ENCODE data around the gene CORO1C.
"Not testable (repeated sequence)": the region's sequence is repeated elsewhere in the genome, so short reads cannot be mapped to it uniquely, and the experiment has no call there.

Gene CORO1C

DNA sequence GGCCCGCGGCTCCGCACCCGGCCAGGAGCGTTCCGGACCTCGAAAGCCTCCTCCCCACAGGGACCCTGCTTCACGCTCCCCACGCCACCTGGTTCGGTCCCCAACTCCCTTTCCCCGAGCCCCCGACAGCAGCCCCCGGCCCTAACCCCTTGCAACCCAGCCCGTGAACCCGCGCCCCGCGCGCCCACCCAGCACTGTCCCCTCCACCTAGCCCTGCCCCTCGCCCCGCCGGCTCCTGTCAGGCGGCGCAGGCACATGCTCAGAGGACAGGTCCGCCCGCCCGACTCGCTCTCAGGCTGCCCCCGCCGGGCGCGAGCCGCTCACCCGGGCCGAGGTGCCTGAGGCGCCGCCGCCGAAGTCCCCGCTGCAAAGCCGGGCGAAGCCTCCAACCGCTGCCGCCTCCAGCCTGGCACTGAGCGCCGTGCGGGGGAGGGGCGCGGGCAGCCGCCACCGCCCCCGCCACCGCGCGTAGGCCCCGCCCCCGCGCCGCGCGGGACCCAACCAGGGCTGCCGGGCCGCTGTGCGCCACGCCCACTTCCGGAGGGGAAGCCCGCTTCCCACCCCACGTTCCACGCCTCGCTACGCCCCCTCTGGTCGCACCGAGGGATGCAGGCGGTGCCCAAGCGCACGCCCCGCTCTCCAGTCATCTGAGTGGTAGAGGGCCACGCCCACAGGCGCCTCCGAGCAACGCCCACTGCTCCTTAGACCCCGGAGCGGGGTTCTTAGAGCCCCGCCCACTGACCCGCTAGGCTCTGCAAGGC, at the start of gene CORO1C:
Gene CORO1C, minus strand, starts transcription at position 414 of the 761 bp plus-strand sequence. CDS start 30,200 bp downstream, outside the sequence.
- peak; percentile 97 for DNase-seq

DNA sequence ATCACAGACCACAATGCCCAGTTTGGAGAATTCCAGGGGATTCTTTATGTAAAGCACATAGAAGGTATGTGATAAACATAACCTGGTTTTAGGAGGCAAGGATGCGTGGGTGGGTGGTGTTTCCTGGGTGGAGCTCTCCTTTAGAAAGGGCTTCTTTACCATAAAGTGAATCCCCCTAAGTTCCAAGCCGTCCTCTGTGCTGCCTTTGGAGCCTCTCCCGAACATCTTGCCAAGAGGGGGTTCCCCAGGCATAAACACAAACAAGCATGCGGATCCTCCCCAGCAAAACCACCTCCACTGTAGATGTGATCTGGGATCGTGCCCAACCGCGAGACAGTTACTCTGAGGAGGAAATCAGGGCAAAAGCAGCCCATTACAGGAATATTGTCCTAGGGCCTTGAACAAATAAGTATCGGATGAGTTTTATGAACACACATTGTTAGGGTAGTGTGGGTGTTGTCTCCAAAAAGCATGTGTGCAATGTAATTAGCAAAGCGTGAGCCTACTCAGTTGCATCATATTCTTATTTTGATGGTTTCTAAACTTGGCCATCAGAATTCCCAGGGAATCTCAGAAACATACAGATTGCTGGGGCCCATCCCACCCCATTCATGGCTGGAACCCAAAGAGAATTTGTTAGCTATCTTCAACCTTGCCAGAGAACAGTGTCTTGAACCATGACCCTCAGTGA, 48.8 kb upstream of the CORO1C start:
- no peak for DNase-seq

DNA sequence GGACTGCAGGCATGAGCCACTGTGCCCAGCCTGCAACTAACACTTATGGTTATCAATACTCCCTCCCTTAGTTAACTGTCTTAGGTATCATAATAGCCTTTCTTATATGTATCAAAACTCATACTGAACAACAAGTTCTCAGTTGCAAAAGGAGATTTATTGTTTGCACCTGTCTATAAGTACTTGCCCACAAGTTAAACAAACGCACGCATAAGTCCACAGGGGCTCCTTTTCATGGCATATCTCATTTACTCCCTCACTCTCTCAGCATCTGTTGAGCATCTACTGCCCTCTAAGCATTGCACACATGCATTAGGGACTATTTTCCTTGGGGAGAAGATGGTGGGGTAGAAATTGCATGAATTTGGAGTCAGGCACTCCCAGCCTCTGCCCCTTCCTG, 46.7 kb upstream of the CORO1C start:
- DNase-seq: no peak

DNA sequence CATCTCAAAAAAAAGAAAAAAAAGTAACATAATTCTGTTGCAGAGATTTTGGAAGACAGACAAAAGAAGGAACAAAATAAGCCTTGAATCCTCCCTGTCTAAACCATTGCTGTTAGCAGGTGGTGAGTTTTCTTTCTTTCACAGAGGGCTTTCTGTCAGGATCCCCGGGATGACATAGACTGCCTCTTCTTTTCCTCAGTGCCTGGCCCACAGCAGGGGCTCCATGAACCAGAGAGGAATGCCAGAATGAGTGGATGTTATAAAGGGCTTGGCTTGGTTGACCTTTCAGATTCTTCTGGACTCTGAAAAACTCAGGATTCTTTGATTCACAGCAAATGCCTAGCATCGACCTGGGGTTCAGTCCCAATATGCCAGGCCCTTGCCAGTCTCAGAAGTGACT, 45.8 kb upstream of the CORO1C start:
- no peak for DNase-seq

DNA sequence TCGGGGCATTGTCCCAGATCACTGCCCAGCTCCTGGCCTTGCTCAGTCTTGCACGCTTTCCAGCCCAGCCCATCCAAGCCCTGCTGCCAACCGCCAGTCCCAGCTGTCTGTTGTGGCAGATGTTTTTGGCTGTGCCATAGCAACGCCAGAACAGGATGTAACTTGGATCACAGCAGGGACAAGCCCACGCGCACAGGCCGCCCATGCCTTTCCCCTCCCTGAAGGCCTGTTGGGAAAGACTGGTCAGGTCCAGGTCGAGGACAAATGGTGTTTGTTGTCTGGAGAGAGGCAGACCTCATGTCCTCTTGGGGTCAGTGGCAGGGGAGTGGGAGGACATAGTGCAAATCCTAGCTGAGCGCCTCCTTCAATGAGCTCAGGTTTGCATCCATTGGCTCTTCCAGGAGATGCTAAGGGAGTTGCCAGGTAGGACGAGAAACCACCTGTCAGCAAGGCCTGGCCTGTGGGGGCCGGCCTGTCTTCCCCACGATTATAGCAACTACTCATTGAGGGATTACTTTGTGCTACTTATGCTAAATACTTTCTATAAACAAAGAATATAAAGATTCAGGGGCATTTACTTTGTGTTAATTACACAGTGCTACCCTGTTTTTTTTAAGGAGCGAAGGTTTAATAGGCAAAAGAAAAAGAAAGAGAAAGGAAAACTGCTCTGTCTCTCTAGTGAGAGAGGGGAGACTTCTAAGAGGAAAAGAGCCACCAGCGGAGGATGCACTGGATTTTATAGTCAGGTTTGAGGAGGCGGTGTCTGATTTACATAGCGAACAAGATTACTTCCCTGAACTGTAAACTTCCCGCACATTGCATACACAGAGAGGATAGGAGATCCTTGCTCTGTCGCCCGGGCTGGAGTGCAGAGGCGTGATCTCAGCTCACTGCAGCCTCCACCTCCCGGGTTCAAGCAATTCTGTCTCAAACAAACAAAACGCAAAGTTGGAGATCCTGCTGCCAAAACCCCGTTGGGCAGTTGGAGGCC, 42.8 kb upstream of the CORO1C start:
- peak; percentile 31 for DNase-seq

DNA sequence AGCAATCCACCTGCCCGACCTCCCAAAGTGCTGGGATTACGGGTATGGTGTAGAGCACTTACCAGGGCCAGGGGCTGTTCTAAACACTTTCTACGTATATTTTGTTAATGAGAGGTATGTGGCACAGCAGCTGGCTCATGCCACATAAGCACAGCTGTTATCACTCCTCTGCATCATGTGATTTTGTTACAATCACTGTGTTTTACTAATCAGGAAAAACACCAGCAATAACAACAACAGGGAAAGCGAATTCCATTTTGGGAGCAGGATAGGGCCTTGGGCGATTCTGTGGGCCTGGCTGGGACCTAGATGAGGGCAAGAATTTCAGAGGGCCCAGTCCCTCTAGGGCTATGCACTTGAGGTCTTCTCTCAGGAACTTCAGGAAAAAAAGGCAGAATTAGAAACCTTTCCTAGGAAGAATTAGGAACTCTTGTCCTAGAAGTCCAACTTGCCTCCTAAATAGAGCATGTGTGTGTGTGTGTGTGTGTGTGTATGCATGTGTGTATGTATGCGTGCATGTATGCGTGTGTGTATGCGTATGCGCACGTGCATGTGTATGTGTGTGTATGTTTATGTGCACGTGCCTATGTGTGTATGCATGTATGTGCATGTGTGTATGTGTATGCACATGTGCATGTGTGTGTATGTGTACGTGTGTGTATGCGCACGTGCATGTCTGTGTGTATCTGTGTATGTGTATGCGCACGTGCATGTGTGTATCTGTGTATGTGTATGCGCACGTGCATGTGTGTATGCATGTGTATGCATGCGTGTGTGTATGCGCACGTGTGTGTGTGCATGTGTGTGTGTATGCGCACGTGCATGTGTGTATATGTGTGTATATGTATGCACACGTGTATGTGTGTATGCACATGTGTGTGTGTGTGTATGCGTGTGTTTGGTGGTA, 41.8 kb upstream of the CORO1C start:
- DNase-seq: no peak

DNA sequence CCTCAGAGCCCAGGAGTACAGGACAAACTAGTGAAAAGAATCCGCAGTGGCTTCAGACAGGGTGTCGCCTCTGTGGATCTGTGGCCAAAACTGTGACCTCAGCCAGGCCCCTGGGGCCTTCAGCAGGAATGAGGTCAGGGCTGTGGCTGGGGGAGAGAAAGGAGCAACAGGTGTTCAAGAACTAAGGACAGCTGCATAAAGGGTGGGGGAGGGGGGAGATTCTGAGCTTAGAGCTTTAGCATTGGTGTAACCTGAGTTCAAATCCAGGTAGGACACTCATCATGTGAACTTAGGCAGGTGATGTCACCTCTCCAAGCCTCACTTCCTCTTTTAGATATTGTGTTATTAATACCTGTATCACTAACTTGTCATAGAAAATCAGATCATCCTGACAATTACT, 40.9 kb upstream of the CORO1C start:
- no peak for DNase-seq

DNA sequence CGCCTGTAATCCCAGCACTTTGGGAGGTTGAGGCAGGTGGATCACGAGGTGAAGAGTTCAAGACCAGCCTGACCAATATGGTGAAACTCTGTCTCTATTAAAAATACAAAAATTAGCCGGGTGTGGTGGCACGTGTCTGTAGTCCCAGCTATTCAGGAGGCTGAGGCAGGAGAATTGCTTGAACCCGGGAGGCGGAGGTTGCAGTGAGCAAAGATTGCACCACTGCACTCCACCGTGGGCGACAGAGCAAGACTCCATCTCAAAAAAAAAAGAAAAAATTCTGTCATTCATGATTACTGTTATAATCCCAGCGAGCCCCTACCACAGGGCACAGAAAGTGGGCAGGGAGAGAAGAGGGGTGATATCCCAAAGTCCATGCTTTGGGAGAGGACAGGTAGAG, 40.5 kb upstream of the CORO1C start:
- DNase-seq: not testable (repeated sequence)

DNA sequence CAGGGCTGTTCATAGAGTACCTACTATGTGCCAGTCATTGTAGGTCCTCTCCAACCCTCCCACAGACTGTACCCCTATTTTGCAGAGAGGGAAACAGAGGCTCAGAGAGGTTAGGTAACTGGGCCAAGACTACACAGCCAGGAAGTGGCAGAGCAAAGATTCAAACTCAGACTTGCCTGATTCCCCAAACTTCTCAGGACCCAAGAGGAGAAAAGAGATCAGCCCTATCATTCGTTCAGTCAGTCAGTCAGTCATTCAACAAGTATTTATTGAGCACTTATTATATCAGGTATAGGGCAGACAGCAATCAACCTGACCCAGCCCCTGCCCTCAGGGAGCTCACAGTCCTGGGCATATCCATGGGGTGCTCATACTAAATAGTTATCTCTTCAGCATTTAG, 39.6 kb upstream of the CORO1C start:
- DNase-seq: no peak

DNA sequence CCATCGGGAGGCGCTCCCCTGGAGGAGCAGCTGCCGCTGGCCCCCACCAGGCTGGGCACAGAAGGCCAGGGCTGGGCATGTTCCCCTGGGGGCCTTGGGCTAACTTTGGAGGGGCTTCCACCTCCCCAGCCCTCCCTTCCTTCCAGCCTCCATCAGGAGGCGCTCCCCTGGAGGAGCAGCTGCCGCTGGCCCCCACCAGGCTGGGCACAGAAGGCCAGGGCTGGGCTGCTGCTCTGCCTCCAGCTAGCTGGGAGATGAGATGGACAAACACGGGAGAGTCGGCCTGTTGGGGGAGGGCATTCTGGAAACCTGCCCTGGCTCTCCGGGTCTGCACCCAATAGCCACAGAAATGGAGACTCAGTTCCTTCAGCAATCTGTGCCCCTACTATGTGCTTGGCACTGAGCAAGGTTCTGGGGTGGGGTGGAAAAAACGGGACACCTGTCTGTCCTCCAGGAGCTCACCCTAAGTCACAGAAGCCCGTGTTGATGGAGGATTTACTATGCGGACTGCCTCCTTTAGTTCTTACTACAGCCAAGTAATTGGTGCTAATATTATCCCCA, 39.0 kb upstream of the CORO1C start:
- no peak for DNase-seq

DNA sequence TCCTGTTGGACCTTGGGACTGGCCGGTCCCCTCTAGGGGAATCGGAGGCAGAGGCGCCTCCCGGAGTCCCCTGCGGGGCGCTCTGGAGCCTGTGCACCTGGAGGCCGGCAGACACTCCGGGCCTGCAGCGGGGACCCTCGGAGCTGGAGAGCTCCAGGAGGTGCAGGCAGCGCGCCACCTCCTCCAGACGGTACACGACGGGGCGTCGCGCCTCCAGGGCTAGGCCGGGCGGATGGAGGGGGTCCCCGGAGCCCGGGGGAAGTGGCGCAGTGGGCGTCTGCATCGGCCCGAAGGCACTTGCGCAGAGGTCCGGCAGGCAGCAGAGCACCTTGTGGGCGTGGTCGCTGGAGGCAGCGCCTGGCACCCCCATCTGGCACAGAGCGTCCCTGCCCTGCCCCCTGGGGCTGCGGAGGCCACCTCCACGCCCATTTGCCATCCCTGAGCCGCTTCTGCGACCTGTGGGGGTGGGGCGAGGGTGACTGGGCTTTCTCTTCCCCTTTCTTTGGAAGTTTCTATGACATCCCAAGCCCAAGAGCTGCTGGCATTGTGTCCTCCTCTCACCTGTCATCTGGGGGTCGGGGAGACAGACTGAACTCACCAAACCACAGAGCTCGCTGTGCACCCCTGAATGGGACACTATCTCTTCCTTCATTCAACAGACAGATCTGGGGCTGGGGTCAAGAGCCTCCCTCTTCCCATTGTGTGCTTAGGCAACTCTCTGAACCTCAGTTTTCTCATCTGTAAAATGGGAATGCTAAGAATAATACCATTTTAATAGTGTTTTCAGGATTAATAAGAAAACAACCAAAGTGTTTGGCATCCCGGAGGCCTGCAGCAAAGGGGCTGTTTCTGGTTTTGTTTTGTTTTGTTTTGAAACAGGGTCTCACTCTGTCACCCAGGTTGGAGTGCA, 37.5 kb upstream of the CORO1C start:
- no peak for DNase-seq

DNA sequence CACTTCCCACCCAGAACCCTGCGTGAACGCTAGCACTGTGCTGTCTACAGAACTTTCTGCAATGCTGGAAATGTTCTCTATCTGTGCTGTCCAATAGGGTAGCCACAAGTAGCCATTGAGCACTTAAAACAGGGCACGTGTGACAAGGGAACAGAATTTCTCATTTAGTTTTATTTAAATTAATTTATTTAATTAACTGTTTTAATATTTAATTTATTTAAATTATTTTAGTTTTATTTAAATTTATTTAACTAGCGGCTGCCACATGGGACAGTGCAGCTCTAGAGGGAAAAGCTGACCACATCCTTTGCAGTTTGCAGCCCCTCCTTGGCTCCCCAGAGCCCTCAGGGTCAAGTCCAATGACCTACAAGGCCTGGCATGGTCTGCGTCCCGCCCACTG, 35.0 kb upstream of the CORO1C start:
- no peak for DNase-seq

DNA sequence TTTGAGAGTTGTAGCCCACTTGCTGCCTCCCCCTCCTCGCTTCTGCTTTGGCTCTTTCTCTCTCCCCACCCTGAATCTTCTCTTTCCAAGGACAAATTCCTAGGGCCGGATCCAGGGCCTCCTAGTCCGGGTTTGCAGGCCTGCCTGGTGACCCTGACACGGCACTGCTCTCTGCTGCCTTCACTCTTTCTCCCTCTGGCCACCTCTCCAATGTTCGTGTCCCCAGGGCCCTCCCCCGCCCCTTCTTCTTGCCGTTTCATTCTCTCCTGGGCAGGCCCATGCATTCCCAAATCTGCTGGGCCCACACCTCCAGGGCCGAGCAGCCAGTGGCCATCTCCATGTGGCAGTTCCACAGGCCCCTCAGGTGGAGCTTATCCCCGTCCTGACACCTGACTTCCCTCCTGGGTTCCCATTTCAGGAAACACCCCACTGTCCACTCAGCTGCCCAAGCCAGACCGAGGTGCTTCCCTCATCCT, 34.0 kb upstream of the CORO1C start:
- DNase-seq: no peak

DNA sequence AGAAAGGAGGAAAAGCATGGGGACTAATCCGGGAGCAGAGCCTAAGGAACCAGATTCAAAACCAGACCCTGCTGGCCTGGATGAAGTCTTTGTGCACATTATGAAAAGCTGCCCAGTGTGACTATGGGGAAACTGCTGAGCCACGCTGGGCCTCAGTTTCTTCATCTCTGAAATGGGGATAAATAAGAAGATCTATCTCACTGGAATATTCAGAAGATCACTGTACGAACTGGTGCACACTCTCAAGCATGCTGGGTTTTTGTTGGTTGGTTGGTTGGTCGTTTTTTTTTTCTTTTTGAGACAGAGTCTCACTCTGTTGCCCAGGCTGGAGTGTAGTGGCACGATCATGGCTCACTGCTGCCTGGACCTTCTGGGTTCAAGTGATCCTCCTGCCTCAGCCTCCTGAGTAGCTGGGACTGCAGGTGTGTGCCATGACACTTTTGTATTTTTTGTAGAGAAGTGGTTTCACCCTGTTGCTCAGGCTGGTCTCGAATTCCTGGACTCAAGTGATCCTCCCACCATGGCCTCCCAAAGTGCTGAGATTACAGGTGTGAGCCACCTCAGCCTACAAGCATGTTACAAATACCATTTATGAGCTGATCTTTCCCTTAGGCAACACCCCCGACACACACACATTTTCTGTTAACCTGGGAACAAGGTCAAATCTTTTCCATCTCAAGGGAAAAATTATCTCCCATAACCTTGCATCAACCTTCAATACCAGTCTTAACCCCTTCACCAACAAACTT, 33.4 kb upstream of the CORO1C start:
- DNase-seq: no peak

DNA sequence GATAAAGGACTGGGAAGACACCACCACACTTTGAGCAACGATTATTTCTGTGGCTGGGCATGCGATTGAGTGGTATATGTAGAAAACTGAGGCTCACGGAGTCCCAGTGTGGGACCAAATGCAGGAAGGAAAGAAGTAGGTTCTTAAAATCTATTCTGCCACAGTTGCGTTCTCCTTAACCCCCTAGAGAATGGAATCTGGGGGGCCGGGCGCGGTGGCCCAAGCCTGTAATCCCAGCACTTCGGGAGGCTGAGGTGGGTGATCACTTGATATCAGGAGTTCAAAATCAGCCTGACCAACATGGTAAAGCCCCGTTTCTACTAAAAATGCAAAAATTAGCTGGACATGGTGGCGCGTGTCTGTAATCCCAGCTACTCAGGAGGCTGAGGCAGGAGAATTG, 29.9 kb upstream of the CORO1C start:
- DNase-seq: no peak

DNA sequence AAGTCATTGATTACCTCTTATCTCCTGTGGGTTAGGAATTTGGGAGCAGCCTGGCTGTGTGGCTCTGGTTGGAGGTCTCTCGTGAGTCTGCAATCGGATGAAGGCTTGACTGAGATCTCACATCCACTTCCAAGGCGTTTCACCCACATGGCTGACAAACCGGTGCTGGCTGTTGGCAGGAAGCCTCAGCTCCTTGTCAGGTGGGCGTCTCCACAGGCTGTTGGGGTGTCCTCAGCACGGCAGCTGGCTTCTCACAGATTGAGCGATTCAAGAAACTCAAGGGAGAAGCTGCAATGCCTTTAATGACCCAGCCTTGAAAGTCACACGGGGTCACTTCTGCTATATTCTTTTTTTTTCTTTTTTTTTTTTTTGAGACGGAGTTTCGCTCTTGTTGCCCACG, 28.6 kb upstream of the CORO1C start:
- no peak for DNase-seq

DNA sequence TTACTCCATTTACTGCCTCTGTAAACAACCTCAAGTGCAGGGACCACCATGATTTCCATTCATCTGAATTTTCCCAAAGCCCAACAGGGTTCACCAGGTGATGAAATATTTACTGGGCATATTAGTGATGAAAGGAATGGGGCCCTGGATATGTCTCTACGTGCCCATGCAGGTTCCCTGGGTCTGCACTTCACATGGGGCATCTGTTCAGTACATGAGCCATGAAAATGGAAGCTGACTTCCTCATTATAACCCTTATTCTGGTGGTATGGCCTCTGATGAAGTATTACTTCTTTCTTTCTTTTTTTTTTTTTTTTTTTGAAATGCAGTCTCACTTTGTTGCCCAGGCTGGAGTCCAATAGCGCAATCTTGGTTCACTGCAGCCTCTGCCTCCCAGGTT, 26.5 kb upstream of the CORO1C start:
- DNase-seq: no peak

DNA sequence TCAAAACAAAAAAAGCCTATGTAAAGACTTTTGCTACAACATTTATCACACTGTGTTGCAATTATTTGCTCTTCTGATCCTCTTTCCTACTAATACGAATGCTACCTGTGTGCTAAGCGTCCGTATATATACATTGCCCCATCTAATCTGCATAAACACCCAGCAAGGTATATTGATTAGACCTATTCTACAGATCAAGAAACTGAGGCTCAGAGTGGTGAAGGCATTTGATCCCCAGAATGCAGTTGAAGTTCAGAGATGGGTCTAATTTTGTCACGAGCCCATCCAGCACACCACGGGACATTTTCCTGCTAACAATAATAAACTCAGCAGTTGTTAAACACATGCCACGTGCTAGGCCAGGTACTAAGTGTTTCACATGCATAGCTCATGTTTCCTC, 25.1 kb upstream of the CORO1C start:
- DNase-seq: no peak

DNA sequence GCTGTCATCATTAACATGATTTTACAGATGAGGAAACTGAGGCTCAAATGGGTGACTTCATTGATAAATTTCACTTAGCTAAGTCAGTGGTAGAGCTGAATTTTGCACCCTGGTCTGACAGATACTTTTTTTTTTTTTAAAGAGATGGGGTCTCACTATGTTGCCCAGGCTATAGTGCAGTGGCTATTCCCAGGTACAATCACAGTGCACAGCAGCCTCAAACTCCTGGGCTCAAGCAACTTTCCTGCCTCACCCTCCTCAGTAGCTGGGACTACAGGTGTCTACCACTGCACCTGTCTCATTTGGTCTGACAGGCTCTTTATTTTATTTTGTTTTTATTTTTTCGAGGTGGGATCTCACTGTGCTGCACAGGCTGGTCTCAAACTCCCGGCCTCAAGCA, 24.2 kb upstream of the CORO1C start:
- no peak for DNase-seq

DNA sequence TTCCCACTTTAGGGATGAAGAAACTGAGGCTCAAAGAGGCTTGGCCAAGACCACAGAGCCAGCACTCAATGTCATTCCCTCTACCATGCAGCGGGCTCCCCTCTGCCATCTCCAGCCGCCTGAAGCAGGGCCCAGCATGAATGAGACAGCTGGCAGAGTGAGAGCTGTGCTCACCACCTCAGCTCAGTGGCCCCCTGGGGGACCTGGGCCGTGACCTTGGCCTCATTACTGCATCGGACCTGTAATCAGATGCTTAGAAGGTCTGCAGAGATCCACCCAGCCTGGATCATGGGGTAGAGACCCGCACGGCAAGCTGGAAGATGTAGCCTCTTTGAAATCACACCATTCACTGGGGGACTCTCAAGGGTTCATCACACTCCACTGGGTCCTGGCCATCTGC, 22.7 kb upstream of the CORO1C start:
- DNase-seq: no peak
